Measurements from ENCODE around the gene KIF26A. TPM values are rescaled to one million over a fixed set of nuclear protein-coding genes. Genes with fewer than 3 reads are reported as not detected.

The KIF26A gene
- polyA plus RNA-seq, 1 experiment, result 0.10 TPM

- TF ChIP-seq CTCF (IDR thresholded peaks at IDR 0.05; ENCODE audit: insufficient read depth, low read depth, low read length), result no peak
- Histone ChIP-seq H3K4me3 (ENCODE audit: low read depth, low read length) (no peak overlapping the region), H3K27me3 (ENCODE audit: control insufficient read depth, insufficient read depth, low read length) (peaks cover 2% of the 10 kb centered on the region; the same call in 1 of the 2 replicates), H3K36me3 (ENCODE audit: control insufficient read depth, insufficient read depth, low read length) (no peaks in the 10 kb centered on the region)
- no peak for DNase-seq (ENCODE audit: low read depth)
- CTCF ChIA-PET, result interaction anchor here (0.7 to 3.8 kb wide), 5 partner anchors 18 to 545 kb away, joined by 3 to 31 read pairs (median 9); no protein-coding TSS in a partner anchor
- POLR2A ChIA-PET, result no interaction called here
These were observed 42.7 kb upstream of the KIF26A start for GRCh38 chr14:104095426-104096310.

- Histone ChIP-seq H3K36me3 (ENCODE audit: control insufficient read depth, insufficient read depth, low read length) (no peaks in the 10 kb centered on the region), H3K27me3 (ENCODE audit: control insufficient read depth, insufficient read depth, low read length) (peaks cover 2% of the 10 kb centered on the region; the same call in 1 of the 2 replicates), H3K4me3 (ENCODE audit: low read depth, low read length) (no peak overlapping the region)
- ChIA-PET CTCF (interaction anchor here (2.1 kb wide), 1 partner anchor 468 kb away, joined by 9 read pairs; no protein-coding TSS in a partner anchor), POLR2A (no interaction called here)
- DNase-seq (ENCODE audit: low read depth), result no peak
- no peak for TF ChIP-seq CTCF (IDR thresholded peaks at IDR 0.05; ENCODE audit: insufficient read depth, low read depth, low read length)
These were observed 42.1 kb upstream of the KIF26A start for GRCh38 chr14:104096318-104096717.

- no peak for TF ChIP-seq CTCF (IDR thresholded peaks at IDR 0.05; ENCODE audit: insufficient read depth, low read depth, low read length)
- no peaks in the 10 kb centered on the region for H3K36me3 ChIP-seq (ENCODE audit: control insufficient read depth, insufficient read depth, low read length)
- H3K27me3 ChIP-seq (ENCODE audit: control insufficient read depth, insufficient read depth, low read length), result peaks cover 2% of the 10 kb centered on the region; the same call in 1 of the 2 replicates
- ChIA-PET CTCF (interaction anchor here (0.5 to 2.1 kb wide), 2 partner anchors 30 to 467 kb away, joined by 3 to 9 read pairs; no protein-coding TSS in a partner anchor), POLR2A (no interaction called here)
- DNase-seq (ENCODE audit: low read depth), result no peak
- no peak overlapping the region for H3K4me3 ChIP-seq (ENCODE audit: low read depth, low read length)
These were observed 41.4 kb upstream of the KIF26A start for GRCh38 chr14:104096751-104097700.

GRCh38 chr14:104098272-104099095, 39.9 kb upstream of the KIF26A start:
- no peak overlapping the region for H3K4me3 ChIP-seq (ENCODE audit: low read depth, low read length)
- POLR2A ChIA-PET, result interaction anchor here (0.5 kb wide), 1 partner anchor 34 kb away, joined by 15 read pairs; no protein-coding TSS in a partner anchor
- H3K36me3 ChIP-seq (ENCODE audit: control insufficient read depth, insufficient read depth, low read length), result no peaks in the 10 kb centered on the region
- peaks cover 2% of the 10 kb centered on the region; the same call in 1 of the 2 replicates for H3K27me3 ChIP-seq (ENCODE audit: control insufficient read depth, insufficient read depth, low read length)
- TF ChIP-seq CTCF (IDR thresholded peaks at IDR 0.05; ENCODE audit: insufficient read depth, low read depth, low read length), result no peak
- CTCF ChIA-PET, result no interaction called here
- DNase-seq (ENCODE audit: low read depth), result no peak
